Activated B cell treated with CpG ODN at 0.5 μM for 24 hours (primary cell): ENCODE data around the gene AP2S1. TPM values are rescaled to one million over a fixed set of nuclear protein-coding genes. Genes with fewer than 3 reads are reported as not detected.
"Not testable (repeated sequence)": the region's sequence is repeated elsewhere in the genome, so short reads cannot be mapped to it uniquely, and the experiment has no call there.

Experiments used
- ATAC-seq: fragments of 200-7000 bp; cut with Tn5 transposase; one replicate; pipeline ENCODE4 v1.10.0; 2021; ENCODE audit warnings: low read depth, mild to moderate bottlenecking, moderate library complexity
- CTCF ChIA-PET: fragments of 350-600 bp; sonication (Branson Sonifier 250); formaldehyde crosslinking; loops from one replicate; lab custom pipeline; 2021; ENCODE audit warnings: antibody characterized with exemption; lab: Charles Lee
- POLR2A ChIA-PET: fragments of 350-600 bp; sonication (Branson Sonifier 250); formaldehyde crosslinking; loops from one replicate; lab custom pipeline; 2021; ENCODE audit warnings: antibody characterized with exemption; lab: Charles Lee
- DNase-seq: peaks from one replicate; pipeline ENCODE4 v3.0.0; 2022
- H3K27ac Mint-ChIP-seq: one replicate; pipeline ENCODE4 v1.8.0; 2020; ENCODE audit warnings: mixed read lengths
- H3K27me3 Mint-ChIP-seq: one replicate; pipeline ENCODE4 v1.8.0; 2021; ENCODE audit warnings: mixed read lengths
- H3K36me3 Mint-ChIP-seq: one replicate; pipeline ENCODE4 v1.8.0; 2021; ENCODE audit warnings: low read depth, mixed read lengths
- H3K4me1 Mint-ChIP-seq: one replicate; pipeline ENCODE4 v1.8.0; 2021; ENCODE audit warnings: mixed read lengths
- H3K4me3 Mint-ChIP-seq: one replicate; pipeline ENCODE4 v1.8.0; 2020; ENCODE audit warnings: mild to moderate bottlenecking, mixed read lengths
- H3K9me3 Mint-ChIP-seq: one replicate; pipeline ENCODE4 v1.8.0; 2020; ENCODE audit warnings: mixed read lengths
- CTCF ChIP-seq: fragments of 200-600 bp; IDR thresholded peaks from one replicate; pipeline ENCODE4 v1.8.0; 2022; ENCODE audit warnings: antibody characterized with exemption, mild to moderate bottlenecking
- intact Hi-C: fragments of 100-400 bp; cut with micrococcal nuclease; formaldehyde crosslinking; loops from one replicate; pipeline ENCODE4 v1.15.1; 2024
- total RNA-seq: library from RNA; stranded (reverse); gene quantifications from 2 replicates; pipeline ENCODE4 v1.2.3, GENCODE V29; 2022

The AP2S1 gene
- total RNA-seq, 1 donor from 2014 or later = 74.7 TPM

GRCh38 chr19:46878613-46879375 is 28.1 kb upstream of the AP2S1 start:
- intact Hi-C loops = no loop called here
- no peaks in the 10 kb centered on the region for H3K4me1 Mint-ChIP-seq
- peaks cover 9% of the 10 kb centered on the region for H3K36me3 Mint-ChIP-seq
- DNase-seq (no peak), ATAC-seq (no peak)
- no peak overlapping the region for H3K27ac Mint-ChIP-seq
- H3K9me3 Mint-ChIP-seq = no peaks in the 10 kb centered on the region
- no peaks in the 10 kb centered on the region for H3K27me3 Mint-ChIP-seq
- CTCF ChIA-PET = no interaction called here
- POLR2A ChIA-PET = interaction anchor here (0.6 kb wide), 2 partner anchors 13 to 108 kb away, joined by 5 to 6 read pairs; no protein-coding TSS in a partner anchor
- no peak for TF ChIP-seq CTCF
- H3K4me3 Mint-ChIP-seq = no peak overlapping the region

GRCh38 chr19:46875657-46876056 is 25.0 kb upstream of the AP2S1 start:
- intact Hi-C loops = no loop called here
- Mint-ChIP-seq H3K27ac (no peak overlapping the region), H3K27me3 (no peaks in the 10 kb centered on the region)

GRCh38 chr19:46875234-46875633 is 24.6 kb upstream of the AP2S1 start:
- no peak for TF ChIP-seq CTCF
- intact Hi-C loops = no loop called here
- Mint-ChIP-seq H3K27ac (no peak overlapping the region), H3K9me3 (no peaks in the 10 kb centered on the region), H3K4me1 (no peaks in the 10 kb centered on the region), H3K4me3 (no peak overlapping the region), H3K27me3 (no peaks in the 10 kb centered on the region), H3K36me3 (peaks cover 7% of the 10 kb centered on the region)
- ATAC-seq = no peak
- no peak for DNase-seq
- POLR2A ChIA-PET = no interaction called here
- CTCF ChIA-PET = no interaction called here

More at GRCh38 chr19:46875657-46876056, 25.0 kb upstream of the AP2S1 start:
- Mint-ChIP-seq H3K9me3 (no peaks in the 10 kb centered on the region), H3K36me3 (peaks cover 9% of the 10 kb centered on the region), H3K4me1 (no peaks in the 10 kb centered on the region), H3K4me3 (no peak overlapping the region)
- TF ChIP-seq CTCF = no peak
- DNase-seq = no peak
- ChIA-PET POLR2A (no interaction called here), CTCF (no interaction called here)
- ATAC-seq = no peak

- Mint-ChIP-seq H3K27ac (no peak overlapping the region), H3K9me3 (no peaks in the 10 kb centered on the region), H3K27me3 (no peaks in the 10 kb centered on the region), H3K36me3 (peaks cover 7% of the 10 kb centered on the region), H3K4me1 (peaks cover 10% of the 10 kb centered on the region), H3K4me3 (no peak overlapping the region)
- POLR2A ChIA-PET = no interaction called here
- DNase-seq = no peak
- ATAC-seq = no peak
- intact Hi-C loops = no loop called here
- no peak for TF ChIP-seq CTCF
- CTCF ChIA-PET = no interaction called here
Observed at GRCh38 chr19:46872967-46873366, 22.3 kb upstream of the AP2S1 start.

- peaks cover 19% of the 10 kb centered on the region for H3K4me1 Mint-ChIP-seq
- H3K9me3 Mint-ChIP-seq, CTCF ChIA-PET, H3K4me3 Mint-ChIP-seq, H3K27ac Mint-ChIP-seq, ATAC-seq, POLR2A ChIA-PET, DNase-seq, H3K27me3 Mint-ChIP-seq, intact Hi-C loops, H3K36me3 Mint-ChIP-seq: not testable (repeated sequence)
Observed at GRCh38 chr19:46871173-46871572, 20.5 kb upstream of the AP2S1 start.
